Globus pallidus (tissue), 1 donor: Measurements from ENCODE around the gene GRIPAP1.

ENCODE experiments used
- DNase-seq: peaks from one replicate; pipeline ENCODE4 v3.0.0-alpha.2; 2015; ENCODE audit warnings: low spot score

Gene GRIPAP1

GRCh38 chrX:48923771-48924170, 78.3 kb downstream of the GRIPAP1 start:
- no peak for DNase-seq
